PC-3 (cell line): ENCODE data around the gene IGFBP1.

Source experiments
- CTCF ChIP-seq: fragments of 300-600 bp; sonication (generic); conservative IDR thresholded peaks from 2 replicates; pipeline ENCODE4 v1.5.1; 2017; ENCODE audit warnings: antibody characterized with exemption, low read depth, mild to moderate bottlenecking, low read length
- EZH2 ChIP-seq: fragments of 300-600 bp; sonication (generic); IDR thresholded peaks from one replicate; pipeline ENCODE4 v1.6.1; 2017; ENCODE audit warnings: antibody characterized with exemption, mild to moderate bottlenecking, low read length; ENCODE audit not compliant: unreplicated experiment
- EZH2phosphoT487 ChIP-seq: fragments of 300-600 bp; sonication (generic); IDR thresholded peaks from 2 replicates; pipeline ENCODE4 v1.6.1; 2018; ENCODE audit warnings: mild to moderate bottlenecking, antibody characterized with exemption, low read length, borderline replicate concordance

- TF ChIP-seq CTCF (no peak), EZH2 (no peak), EZH2phosphoT487 (no peak)
Measured at GRCh38 chr7:45894665-45895062, 6.4 kb downstream of the IGFBP1 start.
